ENCODE results near the gene C15orf62.

GRCh38 chr15:40756938-40757337, 12.8 kb upstream of the C15orf62 start:
- TF ChIP-seq EP300 (IDR thresholded peaks at IDR 0.05), result no peak
- TF ChIP-seq CTCF (IDR thresholded peaks at IDR 0.05), result no peak

Data from suprapubic skin (tissue), 3 donors.